NCI-H2029 (cell line): ENCODE measurements around the gene DPYSL4.

ENCODE experiments used
- DNase-seq: peaks from one replicate; lab custom pipeline; 2025; lab: John Stamatoyannopoulos, UW

DPYSL4 gene

DNA sequence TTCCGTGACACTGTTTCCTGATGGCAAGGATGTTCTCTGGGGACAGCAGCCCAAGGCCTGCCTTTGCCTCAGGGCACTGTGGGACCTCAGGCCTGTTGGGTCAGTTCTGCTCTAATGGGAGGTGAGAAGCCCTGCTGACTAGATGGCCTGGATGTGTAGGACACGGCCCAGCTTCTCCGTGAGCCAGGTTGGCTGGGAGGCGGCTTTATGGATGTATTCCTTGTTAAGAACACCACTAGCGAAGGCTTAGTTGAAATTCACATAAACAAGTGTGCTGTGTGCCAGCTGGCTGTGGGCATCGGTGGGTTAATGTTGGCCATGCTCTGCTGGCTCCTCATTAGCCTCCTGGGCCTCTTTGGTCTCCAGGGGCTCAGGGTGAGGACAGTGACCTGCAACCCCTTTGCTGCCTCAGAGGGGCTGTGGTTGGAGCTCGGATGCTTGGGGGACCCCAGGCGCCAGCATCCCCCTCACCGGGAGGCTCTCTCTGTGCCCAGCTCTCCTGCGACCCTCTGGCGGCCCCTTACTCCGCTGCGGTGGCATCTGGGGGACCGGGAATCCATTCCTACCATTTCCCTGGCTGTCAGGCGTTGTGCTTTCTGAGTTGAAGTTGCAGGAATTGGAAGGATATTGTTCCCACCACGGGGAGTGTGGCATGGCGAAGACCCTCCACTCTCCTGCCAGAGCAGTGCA lies 22.8 kb upstream of the DPYSL4 start:
- no peak for DNase-seq

DNA sequence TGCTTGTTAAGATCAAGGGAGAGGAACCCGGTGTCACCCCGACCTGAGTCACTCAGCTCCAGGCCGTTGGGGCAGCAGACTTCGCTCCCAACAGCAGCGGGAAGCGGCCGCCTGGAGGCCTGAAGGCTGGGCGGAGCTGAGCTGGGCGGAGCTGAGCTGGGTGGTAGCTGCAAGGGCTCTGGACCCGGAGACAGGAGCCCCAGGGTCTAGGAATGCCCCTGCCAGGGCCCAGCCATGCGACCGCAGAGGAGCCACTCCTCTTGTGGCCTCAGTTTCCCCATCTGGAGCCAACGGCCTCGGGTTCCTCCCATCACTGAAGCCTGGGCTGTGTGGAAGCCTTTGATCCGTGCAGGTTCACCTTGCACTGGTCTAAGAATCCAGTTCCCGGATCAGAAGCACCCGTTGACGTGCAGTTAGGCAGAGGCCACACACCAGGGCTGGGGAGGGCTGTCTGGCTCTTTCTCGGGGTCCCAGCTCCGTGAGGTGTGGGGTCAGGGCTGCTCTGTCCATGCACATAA lies 21.9 kb upstream of the DPYSL4 start:
- DNase-seq: no peak

GRCh38 chr10:132165416-132165980 lies 21.2 kb upstream of the DPYSL4 start:
- no peak for DNase-seq

DNA sequence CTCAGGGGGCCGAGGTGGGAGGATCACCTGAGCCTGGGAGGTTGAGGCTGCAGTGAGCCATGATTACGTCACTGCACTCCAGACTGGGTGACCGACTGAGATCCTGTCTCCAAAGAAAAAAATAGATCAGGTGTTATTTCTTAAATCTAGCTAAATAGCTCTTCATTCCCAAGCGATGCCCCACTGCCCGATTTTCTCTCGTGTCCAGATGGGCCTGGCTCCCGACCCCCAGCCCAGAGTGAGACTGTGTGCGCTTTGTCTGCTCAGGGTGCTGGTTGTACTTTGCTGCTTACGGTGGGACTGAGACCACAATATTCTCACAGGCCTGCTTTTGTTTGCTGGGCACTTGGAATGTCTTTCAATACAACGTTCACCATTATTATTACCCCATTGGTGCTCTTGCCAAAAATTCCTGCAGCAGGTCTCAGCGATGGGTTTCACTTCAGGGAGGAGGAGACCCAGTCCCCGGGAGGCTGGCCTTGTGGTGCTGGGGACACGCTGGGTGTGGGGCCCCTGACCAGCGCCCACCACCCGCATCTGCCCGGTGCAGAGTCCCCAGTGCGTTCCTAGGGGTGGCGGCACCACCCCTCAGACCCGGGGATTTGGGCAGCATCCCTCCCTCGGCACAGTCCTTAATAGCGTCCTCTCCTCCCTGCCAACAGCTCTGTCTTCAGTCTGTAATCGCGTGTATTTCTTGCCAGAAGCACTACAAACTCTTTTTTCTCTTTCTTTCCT lies 20.4 kb upstream of the DPYSL4 start:
- DNase-seq: no peak

DNA sequence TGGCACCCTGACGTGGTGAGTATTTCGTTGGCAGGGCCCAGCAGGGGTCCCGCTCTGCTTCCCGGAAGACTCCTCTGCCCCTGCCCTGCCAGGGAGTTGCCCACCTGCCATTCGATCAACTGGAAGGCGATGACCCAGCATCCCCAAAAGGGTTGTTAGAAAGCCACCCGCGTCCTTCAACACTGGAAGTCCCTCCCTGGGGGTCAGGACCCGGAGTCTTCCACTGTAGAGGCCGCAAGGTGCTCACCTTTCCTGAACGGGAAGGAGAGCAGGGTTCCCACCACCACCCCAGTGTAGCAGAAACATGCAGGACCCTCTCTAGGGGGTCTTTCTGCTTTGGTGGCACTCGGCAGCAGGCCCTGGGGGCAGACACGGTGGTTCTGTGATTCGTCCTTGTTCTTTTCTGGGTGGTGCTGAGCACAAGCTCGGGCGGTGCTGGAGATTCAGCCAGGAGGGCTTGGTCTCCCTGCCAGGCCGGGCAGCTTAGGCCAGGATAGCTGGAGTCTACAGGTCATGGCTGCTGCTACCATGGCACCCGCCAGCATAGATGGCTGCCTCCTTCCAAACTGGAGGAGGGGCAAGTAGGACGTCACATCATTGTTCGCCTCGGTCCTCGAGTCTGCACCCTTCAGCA lies 19.6 kb upstream of the DPYSL4 start:
- no peak for DNase-seq

- DNase-seq: no peak
Observed at GRCh38 chr10:132167976-132168375, 18.8 kb upstream of the DPYSL4 start.

DNA sequence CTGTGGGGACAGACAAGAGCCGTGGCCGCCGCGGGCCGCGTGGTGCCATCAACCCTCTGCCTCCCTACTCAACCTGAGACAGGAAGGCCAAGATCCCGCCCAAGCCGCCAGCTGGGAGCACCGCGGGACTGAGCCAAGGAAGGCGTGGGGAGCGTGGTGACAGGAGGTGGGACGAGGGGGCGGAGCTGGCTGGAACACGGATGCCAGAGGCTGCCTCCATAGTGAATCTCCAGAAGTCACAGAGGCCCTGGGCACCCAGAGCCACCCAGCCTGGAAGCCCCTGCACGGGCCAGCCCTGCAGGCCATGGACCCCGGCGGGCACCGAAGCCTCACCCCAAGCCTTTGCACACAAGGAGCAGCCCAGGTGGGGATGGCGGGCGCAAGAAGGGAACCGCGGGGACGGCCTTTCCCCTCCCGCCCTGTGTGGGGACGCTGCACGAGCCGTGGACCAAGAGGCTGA lies 18.1 kb upstream of the DPYSL4 start:
- DNase-seq: no peak

DNA sequence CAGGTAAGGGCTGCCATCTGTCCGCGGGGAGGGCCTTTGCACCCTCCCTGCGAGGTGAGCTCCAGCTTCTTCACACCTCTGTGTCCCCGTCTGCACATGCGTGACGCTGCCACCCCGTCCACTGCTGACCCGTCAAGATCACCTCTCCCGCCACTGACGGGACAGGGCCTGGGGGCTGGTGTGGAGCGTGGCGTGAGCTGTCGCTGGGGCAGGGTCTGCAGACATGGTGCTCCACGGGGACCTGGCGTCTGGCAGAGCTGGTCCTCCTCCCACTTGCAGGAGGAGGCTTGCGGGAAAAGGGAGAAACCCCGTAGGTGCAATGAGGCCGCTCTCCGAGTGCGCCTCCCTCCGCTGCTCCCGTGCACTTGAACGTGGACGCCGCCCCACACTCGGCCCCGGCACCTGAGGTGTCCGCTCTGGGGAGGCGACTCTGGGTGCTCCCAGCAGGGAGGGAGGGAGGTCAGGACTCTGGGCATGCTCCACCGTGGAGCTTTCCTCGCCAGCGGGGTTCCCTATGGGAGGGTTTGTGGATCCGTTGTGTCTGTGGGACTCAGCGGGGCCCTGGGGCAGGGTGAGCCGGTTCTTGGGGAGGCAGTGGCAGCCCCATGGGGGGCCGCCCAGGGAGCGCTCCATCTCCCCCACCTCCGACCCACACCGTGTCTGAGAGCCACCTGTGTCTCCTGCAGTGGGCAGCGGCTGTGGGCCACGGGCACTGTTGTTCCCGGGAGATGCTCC lies 17.6 kb upstream of the DPYSL4 start:
- no peak for DNase-seq

- no peak for DNase-seq
Observed at GRCh38 chr10:132169766-132170560, 16.8 kb upstream of the DPYSL4 start.

- no peak for DNase-seq
Observed at GRCh38 chr10:132170561-132171361, 16.0 kb upstream of the DPYSL4 start.

GRCh38 chr10:132172091-132173066 lies 14.4 kb upstream of the DPYSL4 start:
- no peak for DNase-seq

DNA sequence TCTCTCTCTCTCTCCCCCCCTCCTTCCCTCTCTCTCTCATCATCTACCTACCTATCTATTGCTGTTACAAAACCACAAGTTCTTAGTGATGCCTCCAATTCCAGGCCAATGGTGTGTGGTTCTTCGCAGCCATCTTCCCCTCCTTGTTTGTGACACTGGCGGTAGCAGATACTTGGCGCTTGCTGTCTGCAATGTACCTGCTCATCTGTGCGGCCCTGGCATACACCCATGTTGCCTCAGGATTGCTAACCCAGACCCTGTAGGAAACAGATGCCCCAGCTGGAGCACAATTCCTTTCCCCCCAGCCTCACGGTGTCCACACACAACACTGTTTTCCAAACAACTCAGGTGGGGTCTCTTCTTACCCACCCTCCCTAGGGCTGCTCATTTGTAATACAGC lies 13.6 kb upstream of the DPYSL4 start:
- DNase-seq: no peak

DNA sequence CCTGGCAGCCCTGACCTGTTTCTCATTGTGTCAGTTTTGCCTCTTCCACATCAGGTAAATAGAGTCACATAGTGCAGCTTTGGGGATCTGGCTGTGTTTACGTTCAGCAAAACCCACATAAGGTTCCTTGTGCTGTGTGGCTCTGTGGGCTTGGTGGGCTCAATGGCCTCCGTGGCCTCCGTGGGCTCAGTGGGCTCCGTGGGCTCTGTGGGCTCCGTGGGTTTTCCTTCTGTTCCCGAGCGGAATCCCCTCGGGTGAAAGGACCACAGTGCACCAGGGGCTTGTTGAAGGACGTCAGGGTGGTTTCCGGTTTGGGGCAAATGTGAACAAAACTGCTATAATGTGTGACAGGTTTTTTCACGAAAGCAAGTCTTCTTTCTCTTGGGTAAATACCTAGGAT lies 12.5 kb upstream of the DPYSL4 start:
- DNase-seq: no peak

DNA sequence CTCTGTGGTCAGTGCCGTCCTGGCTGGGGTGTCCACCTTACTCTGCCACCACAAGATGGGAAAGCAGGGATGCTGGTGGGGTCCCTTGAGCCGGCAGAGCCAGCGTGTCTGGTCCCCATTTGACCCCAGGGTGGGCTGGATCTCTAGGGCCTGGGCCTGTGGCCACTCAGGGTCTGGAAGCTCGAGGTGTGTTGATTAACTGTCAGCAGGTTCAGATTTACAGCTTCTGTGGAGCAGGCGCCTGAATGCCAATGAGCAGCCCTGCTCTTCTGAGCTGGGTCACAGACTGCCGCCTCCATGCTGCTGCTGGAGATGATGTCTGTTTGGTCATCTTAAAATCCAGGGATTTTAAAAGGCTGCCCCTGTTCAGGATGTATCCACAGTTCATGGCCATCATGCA lies 11.3 kb upstream of the DPYSL4 start:
- no peak for DNase-seq

GRCh38 chr10:132175907-132176581 lies 10.7 kb upstream of the DPYSL4 start:
- no peak for DNase-seq

DNA sequence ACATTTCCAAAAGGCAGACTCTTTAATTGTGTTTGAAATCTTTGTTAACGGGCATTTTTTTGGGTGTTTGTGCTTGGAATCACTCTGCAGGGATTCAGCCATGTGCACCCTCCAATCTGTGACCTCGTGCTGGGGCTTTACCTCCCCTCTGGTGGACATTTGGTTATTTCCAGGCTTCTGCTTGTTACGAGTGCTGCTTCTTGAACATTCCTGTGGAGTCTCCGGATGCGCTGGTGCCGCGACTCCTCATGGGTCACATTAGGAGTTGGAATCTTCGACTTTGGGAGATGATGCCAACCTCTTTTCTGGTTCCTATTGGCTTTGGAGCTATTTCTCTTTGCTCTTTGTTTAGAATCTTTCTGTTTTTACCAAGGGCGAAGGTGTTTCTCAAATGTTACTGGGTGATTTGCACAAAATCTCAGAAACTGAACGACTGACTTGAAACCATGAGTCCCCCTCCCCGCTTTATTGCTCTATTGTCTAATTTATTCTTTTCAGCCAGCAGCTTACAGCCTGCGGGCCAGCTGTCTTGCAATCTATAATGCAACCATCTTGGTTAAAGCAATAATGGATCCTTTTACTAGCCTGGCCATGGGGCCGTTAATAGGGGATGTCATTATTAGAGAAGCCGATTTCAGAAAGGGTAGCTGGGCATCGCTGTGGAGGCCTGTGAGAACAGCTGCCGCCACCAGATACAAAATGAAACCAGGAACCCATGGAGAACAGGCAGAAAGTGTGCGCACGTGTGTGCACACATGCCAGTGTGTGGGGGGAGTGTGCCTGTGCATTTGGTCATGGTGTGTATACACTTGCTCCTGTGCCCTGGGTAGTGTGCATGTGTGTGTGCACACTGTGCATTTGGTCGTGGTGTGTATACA lies 9.9 kb upstream of the DPYSL4 start:
- no peak for DNase-seq

DNA sequence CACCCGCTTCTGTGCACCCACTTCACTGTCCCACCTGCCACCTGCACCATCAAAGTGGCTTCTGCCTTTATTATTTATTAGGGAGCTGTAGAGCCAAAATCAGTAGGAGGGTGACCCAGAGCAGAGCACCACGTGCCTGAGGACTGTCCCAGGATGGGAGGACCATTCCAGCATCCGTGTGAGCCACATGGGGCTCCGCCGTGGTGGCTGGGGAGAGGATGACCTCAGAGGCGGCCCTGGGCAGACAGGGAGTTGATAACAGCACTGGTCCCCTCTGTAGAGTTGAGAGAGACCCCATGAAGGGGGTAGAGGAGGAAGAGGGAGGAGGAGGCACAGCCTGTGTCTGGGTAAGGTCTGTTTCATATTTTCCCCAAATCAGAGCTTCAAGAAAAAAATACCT lies 8.7 kb upstream of the DPYSL4 start:
- DNase-seq: no peak
